T47D (cell line): ENCODE results near the gene CBLL1.

Source experiments
- DNase-seq, 2 experiments: peaks; one replicate each; pipeline versions ENCODE4 v3.0.0 to v3.0.0-alpha.2; 2011 to 2012; ENCODE audit warnings: low read depth in 1 of 2, low spot score in 1 of 2
- JUND ChIP-seq: IDR thresholded peaks from 2 replicates; pipeline ENCODE4 v1.6.1; 2012; ENCODE audit warnings: low read depth
- in situ Hi-C: cut with HindIII; loops from 2 replicates; pipeline ENCODE4 v1.10.0; 2016; ENCODE audit warnings: low sequenced_read_pairs, low pct_unique_long_range_greater_than_20kb

Gene CBLL1, protein sequence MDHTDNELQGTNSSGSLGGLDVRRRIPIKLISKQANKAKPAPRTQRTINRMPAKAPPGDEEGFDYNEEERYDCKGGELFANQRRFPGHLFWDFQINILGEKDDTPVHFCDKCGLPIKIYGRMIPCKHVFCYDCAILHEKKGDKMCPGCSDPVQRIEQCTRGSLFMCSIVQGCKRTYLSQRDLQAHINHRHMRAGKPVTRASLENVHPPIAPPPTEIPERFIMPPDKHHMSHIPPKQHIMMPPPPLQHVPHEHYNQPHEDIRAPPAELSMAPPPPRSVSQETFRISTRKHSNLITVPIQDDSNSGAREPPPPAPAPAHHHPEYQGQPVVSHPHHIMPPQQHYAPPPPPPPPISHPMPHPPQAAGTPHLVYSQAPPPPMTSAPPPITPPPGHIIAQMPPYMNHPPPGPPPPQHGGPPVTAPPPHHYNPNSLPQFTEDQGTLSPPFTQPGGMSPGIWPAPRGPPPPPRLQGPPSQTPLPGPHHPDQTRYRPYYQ

GRCh38 chr7:107743567-107744344, at the start of gene CBLL1:
Gene CBLL1, plus strand, starts transcription at chr7:107744142. Its CDS starts 22 bp downstream, at chr7:107744164.
- DNase-seq, result peak; percentile 55 to 94
- in situ Hi-C loops, result no loop called here
- TF ChIP-seq JUND, result no peak

- TF ChIP-seq JUND, result no peak
- no peak for DNase-seq
- in situ Hi-C loops, result no loop called here
Observed at GRCh38 chr7:107694386-107694785, 49.6 kb upstream of the CBLL1 start.

DNA sequence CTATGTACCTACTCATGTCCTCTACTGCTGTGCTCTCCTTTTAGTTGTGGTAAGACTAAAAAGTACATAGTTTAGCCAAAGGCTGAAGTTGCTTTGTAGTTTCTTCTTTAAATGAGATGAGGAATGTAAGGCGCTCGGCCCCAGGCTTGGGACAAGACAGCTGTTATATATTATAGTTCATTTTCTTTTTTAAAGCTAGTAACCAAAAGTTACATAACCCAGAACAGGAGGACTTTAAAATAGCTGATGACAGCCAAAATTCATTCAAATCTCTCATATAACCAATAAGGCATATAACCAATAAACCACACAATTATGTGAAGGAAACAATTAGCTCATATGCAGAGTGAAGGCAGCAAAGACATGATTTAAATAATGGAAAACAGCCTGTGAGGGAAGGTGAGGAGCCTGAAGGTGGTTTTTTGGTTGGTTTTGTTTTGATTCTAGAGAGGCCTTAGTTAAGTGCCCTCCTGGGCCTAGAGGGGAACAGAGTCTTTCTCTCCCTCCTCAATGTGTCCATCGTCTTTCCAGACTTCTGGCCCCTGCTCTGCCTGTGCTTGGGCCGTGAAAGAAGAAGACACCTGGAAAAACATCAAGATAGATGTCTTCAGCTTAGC, 47.5 kb upstream of the CBLL1 start:
- no peak for TF ChIP-seq JUND
- in situ Hi-C loops, result no loop called here
- DNase-seq, result no peak

DNA sequence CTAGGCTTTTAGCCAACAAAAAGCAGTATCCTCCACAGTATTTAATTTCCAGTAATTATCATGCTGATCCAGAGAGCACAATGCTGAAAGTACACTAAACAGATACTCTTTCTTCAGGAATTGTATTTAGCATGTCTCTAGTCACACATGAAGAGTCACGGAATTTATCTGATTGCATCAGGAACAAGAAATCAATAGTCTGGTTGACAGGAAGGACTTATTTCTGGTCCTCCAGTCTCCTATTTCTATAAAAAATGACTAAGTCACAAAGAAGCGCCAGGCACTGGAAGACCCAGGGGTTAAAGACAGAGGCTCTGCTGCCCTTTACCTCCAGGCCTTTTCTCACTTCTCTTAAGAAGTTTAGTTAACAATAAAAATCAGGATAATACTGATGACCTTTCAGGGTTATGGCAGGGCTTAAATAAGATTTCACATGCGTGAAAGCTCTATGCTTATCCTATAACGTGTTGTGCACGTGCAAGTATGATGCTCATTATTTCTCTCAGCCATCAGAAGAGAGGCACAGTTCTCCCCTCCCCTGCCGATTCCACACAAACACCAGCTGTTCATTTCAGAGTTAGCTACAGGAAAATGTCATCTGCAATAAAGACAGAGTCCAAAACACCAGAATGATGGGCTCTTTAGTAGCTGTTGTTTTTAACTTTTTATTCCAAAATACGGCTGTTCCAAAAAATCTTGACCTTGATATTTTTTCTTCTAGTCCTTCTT, 46.5 kb upstream of the CBLL1 start:
- DNase-seq, result no peak
- in situ Hi-C loops, result no loop called here
- TF ChIP-seq JUND, result no peak

GRCh38 chr7:107700570-107700969, 43.4 kb upstream of the CBLL1 start:
- in situ Hi-C loops, result no loop called here
- no peak for DNase-seq
- no peak for TF ChIP-seq JUND

GRCh38 chr7:107701191-107701590, 42.8 kb upstream of the CBLL1 start:
- no peak for TF ChIP-seq JUND
- in situ Hi-C loops, result no loop called here

DNA sequence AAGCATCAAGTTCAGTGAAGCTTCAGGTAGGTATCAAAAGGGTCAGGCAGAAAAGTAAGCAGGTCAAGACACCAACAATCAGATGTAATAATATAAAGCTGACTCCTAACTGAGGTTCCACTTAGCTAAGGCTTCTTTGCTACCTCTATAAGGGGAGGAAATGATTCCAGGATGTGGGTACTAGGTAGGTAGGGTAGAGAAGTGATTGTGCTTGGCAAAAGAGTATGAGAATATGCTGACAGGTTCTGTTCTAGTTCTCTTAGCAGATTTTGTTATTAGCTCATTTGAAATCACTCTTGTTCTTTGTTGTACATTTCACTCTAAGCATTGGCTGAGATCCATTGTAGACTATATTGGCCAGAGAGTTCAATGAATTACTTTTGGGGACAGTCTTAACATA, 40.7 kb upstream of the CBLL1 start:
- DNase-seq, result no peak
- in situ Hi-C loops, result no loop called here
- no peak for TF ChIP-seq JUND

More at GRCh38 chr7:107701191-107701590, 42.8 kb upstream of the CBLL1 start:
- DNase-seq, result no peak

- DNase-seq, result no peak
- in situ Hi-C loops, result no loop called here
- TF ChIP-seq JUND, result no peak
Observed at GRCh38 chr7:107703872-107704271, 40.1 kb upstream of the CBLL1 start.

- no peak for TF ChIP-seq JUND
- in situ Hi-C loops, result no loop called here
- DNase-seq, result no peak
Observed at GRCh38 chr7:107708956-107709355, 35.0 kb upstream of the CBLL1 start.

DNA sequence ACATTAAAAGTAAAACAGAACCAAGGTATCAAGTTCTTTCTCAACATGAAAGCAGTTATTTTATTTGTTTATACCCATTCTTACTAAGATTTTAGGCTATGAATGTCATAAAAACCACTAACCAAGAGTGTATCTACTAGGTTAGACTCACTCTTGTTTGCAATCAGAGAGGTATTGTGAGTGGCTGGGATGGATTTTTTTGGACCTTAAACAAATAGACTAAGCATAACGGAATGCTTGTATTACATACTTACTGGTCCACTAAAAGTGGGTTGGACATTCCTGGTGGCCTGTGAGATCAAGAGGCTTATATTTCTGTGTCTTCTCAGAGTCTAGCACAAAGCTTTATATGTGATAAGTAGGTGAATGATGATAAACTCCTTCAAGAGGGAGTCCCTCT, 32.6 kb upstream of the CBLL1 start:
- DNase-seq, result no peak
- no peak for TF ChIP-seq JUND
- in situ Hi-C loops, result no loop called here

- no peak for DNase-seq
- in situ Hi-C loops, result no loop called here
- TF ChIP-seq JUND, result no peak
Observed at GRCh38 chr7:107712025-107712424, 31.9 kb upstream of the CBLL1 start.

DNA sequence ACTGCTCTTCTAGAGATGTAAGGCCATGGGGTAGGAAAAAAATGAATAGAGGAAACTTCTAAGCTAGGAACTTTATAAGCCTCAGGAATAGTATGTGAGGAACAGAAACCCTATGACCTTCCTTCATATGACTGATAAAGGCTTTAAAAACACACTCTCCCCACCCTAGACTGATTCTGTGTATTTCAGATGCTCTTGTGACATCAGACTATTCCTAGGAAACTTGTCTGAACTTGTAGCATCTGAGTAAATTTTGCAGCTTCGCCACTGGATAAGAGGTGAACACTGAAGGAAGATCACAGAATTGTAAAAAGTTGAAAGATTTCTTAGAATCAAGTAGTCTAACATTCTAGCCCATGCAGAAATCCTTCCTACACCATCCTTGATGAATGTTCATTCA, 31.0 kb upstream of the CBLL1 start:
- no peak for DNase-seq
- in situ Hi-C loops, result no loop called here
- no peak for TF ChIP-seq JUND
